Left forelimb (tissue), 1 donor: ENCODE results near the gene PRDM2.

ENCODE experiments used
- DNase-seq: peaks from one replicate; pipeline ENCODE4 v3.0.0-alpha.2; 2018; ENCODE audit warnings: low spot score

PRDM2 gene

GRCh38 chr1:13794231-13795187 is 94.5 kb downstream of the PRDM2 start:
- no peak for DNase-seq

- no peak for DNase-seq
Measured at GRCh38 chr1:13797397-13797796, 97.4 kb downstream of the PRDM2 start.

GRCh38 chr1:13798120-13798519 is 98.1 kb downstream of the PRDM2 start:
- no peak for DNase-seq

GRCh38 chr1:13799502-13800283 is 99.7 kb downstream of the PRDM2 start:
- no peak for DNase-seq

GRCh38 chr1:13801232-13801631 is 101.2 kb downstream of the PRDM2 start:
- no peak for DNase-seq

- no peak for DNase-seq
Measured at GRCh38 chr1:13801655-13802486, 101.9 kb downstream of the PRDM2 start.

- no peak for DNase-seq
Measured at GRCh38 chr1:13802782-13803545, 103.0 kb downstream of the PRDM2 start.

- DNase-seq: no peak
Measured at GRCh38 chr1:13803546-13804239, 103.7 kb downstream of the PRDM2 start.

GRCh38 chr1:13804240-13804633 is 104.2 kb downstream of the PRDM2 start:
- DNase-seq: no peak

- no peak for DNase-seq
Measured at GRCh38 chr1:13805431-13805830, 105.4 kb downstream of the PRDM2 start.

- no peak for DNase-seq
Measured at GRCh38 chr1:13806108-13806507, 106.1 kb downstream of the PRDM2 start.

GRCh38 chr1:13807209-13807608 is 107.2 kb downstream of the PRDM2 start:
- no peak for DNase-seq

- no peak for DNase-seq
Measured at GRCh38 chr1:13808729-13809131, 108.7 kb downstream of the PRDM2 start.

- no peak for DNase-seq
Measured at GRCh38 chr1:13809461-13810159, 109.6 kb downstream of the PRDM2 start.

GRCh38 chr1:13812456-13813397 is 112.7 kb downstream of the PRDM2 start:
- DNase-seq: no peak

GRCh38 chr1:13813398-13814012 is 113.5 kb downstream of the PRDM2 start:
- no peak for DNase-seq

- DNase-seq: no peak
Measured at GRCh38 chr1:13814131-13814530, 114.1 kb downstream of the PRDM2 start.

GRCh38 chr1:13816016-13816760 is 116.2 kb downstream of the PRDM2 start:
- DNase-seq: no peak
